SK-N-SH (cell line): ENCODE measurements around the gene ZNF784. TPM values are rescaled to one million over a fixed set of nuclear protein-coding genes. Genes with fewer than 3 reads are reported as not detected.

Source experiments
- CTCF ChIA-PET: fragments of 300-600, 350-600 bp; formaldehyde crosslinking; extraction: SDS; loops from one replicate; lab custom pipeline; 2021; lab: Yijun Ruan, JAX
- POLR2A ChIA-PET: fragments of 350-600 bp; sonication (Branson Sonifier 250); formaldehyde crosslinking; extraction: SDS; loops from one replicate; lab custom pipeline; 2020; ENCODE audit warnings: antibody characterized with exemption, inconsistent platforms; lab: Yijun Ruan, JAX
- DNase-seq: peaks from one replicate; pipeline ENCODE4 v3.0.0; 2012
- H2AFZ ChIP-seq: fragments of 200-600 bp; sonication (generic); 2 replicates; pipeline ENCODE4 v1.8.1; 2016; ENCODE audit warnings: antibody characterized with exemption, mild to moderate bottlenecking, low read depth
- H3F3A ChIP-seq: fragments of 200-600 bp; sonication (generic); replicated peaks from 2 replicates; pipeline ENCODE3; 2016; ENCODE audit warnings: antibody characterized with exemption, mild to moderate bottlenecking; ENCODE audit not compliant: insufficient read depth
- H3K27ac ChIP-seq, 2 experiments: fragments of 200-500 bp in 1 of 2; fragments of 200-600 bp in 1 of 2; sonication (Bioruptor generic) in 1 of 2; sonication (generic), shearing (Covaris generic) in 1 of 2; 2 replicates each; pipeline versions ENCODE4 v1.5.1 to v1.6.1; 2014 to 2016; ENCODE audit warnings: low read depth in 2 of 2, inconsistent platforms in 1 of 2, low read length in 1 of 2, mild to moderate bottlenecking in 1 of 2, mixed read lengths in 1 of 2
- H3K27me3 ChIP-seq: fragments of 200-600 bp; sonication (generic), shearing (Covaris generic); 2 replicates; pipeline ENCODE4 v1.6.1; 2016; ENCODE audit warnings: mixed run types; ENCODE audit not compliant: insufficient read depth
- H3K36me3 ChIP-seq, 2 experiments: fragments of 200-500 bp in 1 of 2; fragments of 200-600 bp in 1 of 2; sonication (Bioruptor generic) in 1 of 2; sonication (generic) in 1 of 2; replicated peaks in 1 of 2; 2 replicates each; pipeline versions ENCODE3 to v1.5.1; 2014 to 2016; ENCODE audit warnings: low read length in 1 of 2, mild to moderate bottlenecking in 1 of 2; ENCODE audit not compliant: insufficient read depth in 2 of 2, control insufficient read depth in 1 of 2
- H3K4me1 ChIP-seq, 2 experiments: fragments of 200-500 bp in 1 of 2; fragments of 200-600 bp in 1 of 2; sonication (Bioruptor generic) in 1 of 2; sonication (generic), shearing (Covaris generic) in 1 of 2; 2 replicates each; pipeline versions ENCODE4 v1.5.1 to v1.6.1; 2014 to 2016; ENCODE audit warnings: low read depth in 1 of 2, low read length in 1 of 2, mixed run types in 1 of 2; ENCODE audit not compliant: insufficient read depth in 2 of 2, control insufficient read depth in 1 of 2
- H3K4me2 ChIP-seq: fragments of 200-600 bp; sonication (generic), shearing (Covaris generic); 2 replicates; pipeline ENCODE4 v1.6.1; 2017; ENCODE audit warnings: mixed run types
- H3K4me3 ChIP-seq, 2 experiments: fragments of 200-500 bp in 1 of 2; fragments of 200-600 bp in 1 of 2; sonication (Bioruptor generic) in 1 of 2; sonication (generic), shearing (Covaris generic) in 1 of 2; 2 replicates each; pipeline versions ENCODE4 v1.5.1 to v1.8.1; 2014 to 2016; ENCODE audit warnings: low read depth in 2 of 2, inconsistent platforms in 1 of 2, low read length in 1 of 2, mild to moderate bottlenecking in 1 of 2, mixed read lengths in 1 of 2, moderate library complexity in 1 of 2
- H3K79me2 ChIP-seq: fragments of 200-600 bp; sonication (generic); 2 replicates; pipeline ENCODE4 v1.8.1; 2017; ENCODE audit warnings: mild to moderate bottlenecking; ENCODE audit not compliant: insufficient read depth
- H3K9ac ChIP-seq: fragments of 200-600 bp; sonication (generic); 2 replicates; pipeline ENCODE4 v1.6.1; 2017; ENCODE audit warnings: mixed run types
- H3K9me2 ChIP-seq: fragments of 200-600 bp; sonication (generic); 2 replicates; pipeline ENCODE4 v1.6.1; 2017; ENCODE audit warnings: mixed run types
- H3K9me3 ChIP-seq: fragments of 200-600 bp; sonication (generic); 2 replicates; pipeline ENCODE4 v1.6.1; 2017; ENCODE audit warnings: mixed run types, mild to moderate bottlenecking, moderate library complexity
- H4K20me1 ChIP-seq: fragments of 200-600 bp; sonication (generic); 2 replicates; pipeline ENCODE4 v1.6.1; 2017; ENCODE audit warnings: mild to moderate bottlenecking, mixed run types; ENCODE audit not compliant: insufficient read depth
- EP300 ChIP-seq, 2 experiments: IDR thresholded peaks; 2 replicates each; pipeline versions ENCODE4 v1.4.0 to v1.6.1; 2012; ENCODE audit warnings: borderline replicate concordance in 1 of 2, low read depth in 1 of 2, low read length in 1 of 2
- EZH2phosphoT487 ChIP-seq: fragments of 200-600 bp; sonication (generic); IDR thresholded peaks from 2 replicates; pipeline ENCODE4 v1.6.1; 2017; ENCODE audit warnings: low read depth, mixed run types, mild to moderate bottlenecking, antibody characterized with exemption, moderate library complexity, borderline replicate concordance
- FOSL2 ChIP-seq: IDR thresholded peaks from 2 replicates; pipeline ENCODE4 v1.4.0; 2012; ENCODE audit warnings: low read depth, mild to moderate bottlenecking, moderate library complexity, borderline replicate concordance
- GATA2 ChIP-seq: sonication (generic); formaldehyde crosslinking; IDR thresholded peaks from 2 replicates; pipeline ENCODE4 v1.5.0; 2020; ENCODE audit warnings: mild to moderate bottlenecking, missing genetic modification reagents
- MEF2A ChIP-seq: IDR thresholded peaks from 2 replicates; pipeline ENCODE4 v1.4.0; 2012; ENCODE audit warnings: low read depth, borderline replicate concordance
- NFIC ChIP-seq: IDR thresholded peaks from 2 replicates; pipeline ENCODE4 v1.4.0; 2012; ENCODE audit warnings: borderline replicate concordance
- POLR2AphosphoS5 ChIP-seq: IDR thresholded peaks from 2 replicates; pipeline ENCODE4 v1.6.1; 2012; ENCODE audit warnings: low read depth, low read length
- RCOR1 ChIP-seq: fragments of 150-350 bp; IDR thresholded peaks from 2 replicates; pipeline ENCODE4 v1.6.1; 2017; ENCODE audit warnings: antibody characterized with exemption, low read length
- RXRA ChIP-seq: IDR thresholded peaks from 2 replicates; pipeline ENCODE4 v1.4.0; 2012; ENCODE audit warnings: low read depth, mild to moderate bottlenecking, borderline replicate concordance
- TAF1 ChIP-seq: IDR thresholded peaks from 2 replicates; pipeline ENCODE4 v1.6.1; 2012; ENCODE audit warnings: low read depth, mild to moderate bottlenecking, low read length, moderate library complexity, borderline replicate concordance
- TCF12 ChIP-seq: IDR thresholded peaks from 2 replicates; pipeline ENCODE4 v1.4.0; 2012
- WGBS: methylation state at CpG from one replicate; pipeline ENCODE4 v1.1.6; 2017; ENCODE audit warnings: low lambda C conversion rate; 5-methylcytosine and 5-hydroxymethylcytosine counted together
- polyA plus RNA-seq, 3 experiments: library from polyadenylated mRNA; depleted of rRNA; stranded (reverse); fragments of >200 nt; gene quantifications; 2 replicates each; pipeline ENCODE4 v1.2.3, GENCODE V29; 2012
- TF ChIP-seq, protein P1 (sequence below): IDR thresholded peaks from 2 replicates; pipeline ENCODE4; 2012

ZNF784 gene
- polyA plus RNA-seq, 1 of the 3 experiments (the other 2 are of a cell fraction), result 5.5 TPM

GRCh38 chr19:55601084-55601483, 23.3 kb downstream of the ZNF784 start:
- no peak for DNase-seq
- H4K20me1 ChIP-seq, result no peaks in the 10 kb centered on the region
- peaks cover 24% of the 10 kb centered on the region for H3K79me2 ChIP-seq
- peak overlapping the region; percentile 94 for H3K4me2 ChIP-seq
- 86% methylated on average over 4 of the region's 4 CpGs for WGBS
- H3K9ac ChIP-seq, result peak overlapping the region; percentile 99; the same call in 1 of the 2 replicates
- CTCF ChIA-PET, result interaction anchor here (1.2 to 1.8 kb wide), 3 partner anchors 31 to 460 kb away, joined by 3 to 5 read pairs (median 4); no protein-coding TSS in a partner anchor
- no peaks in the 10 kb centered on the region for H3K9me2 ChIP-seq
- POLR2A ChIA-PET, result interaction anchor here (0.8 to 2.1 kb wide), 3 partner anchors 20 to 124 kb away, joined by 3 to 7 read pairs (median 4); partner anchors contain the start of genes NAT14, ZNF579 and ZNF628
- H3K9me3 ChIP-seq, result no peaks in the 10 kb centered on the region
- no peak overlapping the region for H2AFZ ChIP-seq
- peaks cover 9 to 17% of the 10 kb centered on the region in 2 experiments; a peak in 3 of 4 replicates for H3K4me1 ChIP-seq
- TF ChIP-seq RCOR1 (no peak), TAF1 (no peak), EP300 (IDR thresholded peaks at IDR 0.05; ENCODE audit: borderline replicate concordance in 1 of 2, low read depth in 1 of 2, low read length in 1 of 2) (no peak), FOSL2 (no peak), GATA2 (CRISPR knock-in tag) (no peak), POLR2AphosphoS5 (no peak), EZH2phosphoT487 (no peak), NFIC (no peak), MEF2A (no peak), TCF12 (no peak), RXRA (no peak)
- TF ChIP-seq, protein P1, sequence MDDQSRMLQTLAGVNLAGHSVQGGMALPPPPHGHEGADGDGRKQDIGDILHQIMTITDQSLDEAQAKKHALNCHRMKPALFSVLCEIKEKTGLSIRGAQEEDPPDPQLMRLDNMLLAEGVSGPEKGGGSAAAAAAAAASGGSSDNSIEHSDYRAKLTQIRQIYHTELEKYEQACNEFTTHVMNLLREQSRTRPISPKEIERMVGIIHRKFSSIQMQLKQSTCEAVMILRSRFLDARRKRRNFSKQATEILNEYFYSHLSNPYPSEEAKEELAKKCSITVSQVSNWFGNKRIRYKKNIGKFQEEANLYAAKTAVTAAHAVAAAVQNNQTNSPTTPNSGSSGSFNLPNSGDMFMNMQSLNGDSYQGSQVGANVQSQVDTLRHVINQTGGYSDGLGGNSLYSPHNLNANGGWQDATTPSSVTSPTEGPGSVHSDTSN, result no peak
- H3F3A ChIP-seq, result peaks cover 30% of the 10 kb centered on the region
- H3K27me3 ChIP-seq, result no peaks in the 10 kb centered on the region
- H3K4me3 ChIP-seq, result peak overlapping the region; percentile 67 to 91
- H3K36me3 ChIP-seq, result peaks cover 10 to 12% of the 10 kb centered on the region in 2 experiments
- peak overlapping the region; percentile 98 to 99; a peak in 3 of 4 replicates for H3K27ac ChIP-seq

DNA sequence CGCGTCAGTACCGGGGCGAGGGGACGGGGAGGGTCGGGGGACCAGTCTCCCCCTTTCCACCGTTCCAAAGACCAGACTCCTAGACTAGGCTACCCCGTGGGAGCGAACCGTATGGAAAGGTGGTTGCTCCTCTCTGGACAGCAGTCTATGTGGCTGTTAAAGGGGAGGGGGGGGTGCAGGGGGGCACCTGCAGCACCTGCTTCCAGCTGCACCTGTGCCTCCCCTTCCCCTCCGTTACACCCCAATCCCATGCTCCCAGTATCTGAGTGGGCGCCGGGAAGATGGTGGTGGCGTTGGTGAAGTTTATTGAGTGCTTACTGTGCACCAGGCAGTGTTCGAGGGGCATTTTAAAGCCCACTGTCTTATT, 23.7 kb downstream of the ZNF784 start:
- Histone ChIP-seq H3K27me3 (no peaks in the 10 kb centered on the region), H3K9me2 (no peaks in the 10 kb centered on the region), H3K9ac (peak overlapping the region; percentile 99), H3K79me2 (peaks cover 20% of the 10 kb centered on the region), H3K36me3 (peaks cover 14% of the 10 kb centered on the region in 2 experiments), H4K20me1 (no peaks in the 10 kb centered on the region), H3K9me3 (no peaks in the 10 kb centered on the region), H2AFZ (peak overlapping the region; percentile 32; the same call in 1 of the 2 replicates), H3K4me1 (peaks cover 9 to 17% of the 10 kb centered on the region in 2 experiments; a peak in 3 of 4 replicates), H3K4me2 (peak overlapping the region; percentile 94), H3K4me3 (peak overlapping the region; percentile 67 to 91), H3K27ac (peak overlapping the region; percentile 98 to 99), H3F3A (peaks cover 26% of the 10 kb centered on the region)
- CTCF ChIA-PET, result interaction anchor here (1.2 to 1.8 kb wide), 4 partner anchors 32 to 460 kb away, joined by 3 to 5 read pairs (median 4); partner anchors contain the start of gene ZNF628
- no peak for DNase-seq
- 12% methylated on average over 6 of the region's 15 CpGs for WGBS
- TF ChIP-seq TCF12, result no peak
- peak; percentile 60; the same call in 1 of the 2 replicates for TF ChIP-seq POLR2AphosphoS5
- POLR2A ChIA-PET, result interaction anchor here (0.8 to 2.1 kb wide), 7 partner anchors 20 to 124 kb away, joined by 3 to 7 read pairs (median 4); partner anchors contain the start of genes NAT14, U2AF2, ZNF579 and ZNF628
